ENCODE measurements around the gene DNM2.

DNA sequence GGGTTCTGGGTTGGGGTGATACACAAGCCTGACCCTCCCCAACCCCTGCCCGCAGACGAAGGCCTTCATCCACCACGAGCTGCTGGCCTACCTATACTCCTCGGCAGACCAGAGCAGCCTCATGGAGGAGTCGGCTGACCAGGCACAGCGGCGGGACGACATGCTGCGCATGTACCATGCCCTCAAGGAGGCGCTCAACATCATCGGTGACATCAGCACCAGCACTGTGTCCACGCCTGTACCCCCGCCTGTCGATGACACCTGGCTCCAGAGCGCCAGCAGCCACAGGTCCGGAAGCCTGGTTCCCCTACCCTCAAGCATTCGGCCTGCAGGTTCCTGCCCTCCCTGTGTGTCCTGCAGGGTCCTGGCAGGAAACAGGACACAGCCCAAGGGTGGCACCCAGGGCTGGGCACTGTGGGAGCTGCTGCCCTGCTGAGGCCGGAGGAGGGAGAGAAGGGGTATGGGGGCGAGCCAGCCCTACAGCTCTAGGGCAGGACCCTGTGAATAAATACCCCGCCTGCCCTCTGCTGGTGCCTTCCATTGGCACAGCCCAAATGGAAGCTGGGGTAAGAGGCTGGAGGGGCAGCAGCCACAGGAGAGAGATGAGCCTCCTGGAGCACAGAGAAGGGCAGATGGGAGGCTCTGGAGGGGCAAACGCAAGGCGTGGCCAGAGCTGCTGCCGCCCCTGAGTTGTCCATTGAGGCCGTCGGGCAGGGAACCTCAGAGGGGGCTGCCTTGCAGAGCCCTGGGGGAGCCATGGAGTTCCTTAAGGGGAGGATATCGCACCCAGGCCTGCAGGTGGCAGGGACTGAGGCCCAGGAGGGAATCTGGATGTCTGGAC is 111.3 kb downstream of the DNM2 start:
- TF ChIP-seq, protein P1, sequence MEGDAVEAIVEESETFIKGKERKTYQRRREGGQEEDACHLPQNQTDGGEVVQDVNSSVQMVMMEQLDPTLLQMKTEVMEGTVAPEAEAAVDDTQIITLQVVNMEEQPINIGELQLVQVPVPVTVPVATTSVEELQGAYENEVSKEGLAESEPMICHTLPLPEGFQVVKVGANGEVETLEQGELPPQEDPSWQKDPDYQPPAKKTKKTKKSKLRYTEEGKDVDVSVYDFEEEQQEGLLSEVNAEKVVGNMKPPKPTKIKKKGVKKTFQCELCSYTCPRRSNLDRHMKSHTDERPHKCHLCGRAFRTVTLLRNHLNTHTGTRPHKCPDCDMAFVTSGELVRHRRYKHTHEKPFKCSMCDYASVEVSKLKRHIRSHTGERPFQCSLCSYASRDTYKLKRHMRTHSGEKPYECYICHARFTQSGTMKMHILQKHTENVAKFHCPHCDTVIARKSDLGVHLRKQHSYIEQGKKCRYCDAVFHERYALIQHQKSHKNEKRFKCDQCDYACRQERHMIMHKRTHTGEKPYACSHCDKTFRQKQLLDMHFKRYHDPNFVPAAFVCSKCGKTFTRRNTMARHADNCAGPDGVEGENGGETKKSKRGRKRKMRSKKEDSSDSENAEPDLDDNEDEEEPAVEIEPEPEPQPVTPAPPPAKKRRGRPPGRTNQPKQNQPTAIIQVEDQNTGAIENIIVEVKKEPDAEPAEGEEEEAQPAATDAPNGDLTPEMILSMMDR (IDR thresholded peaks at IDR 0.05): peak in 1 of 6 experiments; percentile 6
- TF ChIP-seq POLR2A (IDR thresholded peaks at IDR 0.05) (no peak), POLR2AphosphoS5 (IDR thresholded peaks at IDR 0.05) (no peak), EP300 (IDR thresholded peaks at IDR 0.05) (no peak)
